LNCAP (cell line): ENCODE measurements around the gene PAIP2.

Experiments used
- CTCF ChIP-seq: fragments of 450-650 bp; IDR thresholded peaks from 2 replicates; pipeline ENCODE4 v1.5.1; 2017; ENCODE audit warnings: mild to moderate bottlenecking

PAIP2 gene, protein sequence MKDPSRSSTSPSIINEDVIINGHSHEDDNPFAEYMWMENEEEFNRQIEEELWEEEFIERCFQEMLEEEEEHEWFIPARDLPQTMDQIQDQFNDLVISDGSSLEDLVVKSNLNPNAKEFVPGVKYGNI

GRCh38 chr5:139341689-139342422 lies at the start of gene PAIP2:
TSS of gene PAIP2 (plus strand) at chr5:139341854. CDS start at chr5:139363785, 21,931 bp downstream.
- peak; percentile 78 for TF ChIP-seq CTCF

GRCh38 chr5:139293202-139293506 lies 48.5 kb upstream of the PAIP2 start:
- no peak for TF ChIP-seq CTCF

DNA sequence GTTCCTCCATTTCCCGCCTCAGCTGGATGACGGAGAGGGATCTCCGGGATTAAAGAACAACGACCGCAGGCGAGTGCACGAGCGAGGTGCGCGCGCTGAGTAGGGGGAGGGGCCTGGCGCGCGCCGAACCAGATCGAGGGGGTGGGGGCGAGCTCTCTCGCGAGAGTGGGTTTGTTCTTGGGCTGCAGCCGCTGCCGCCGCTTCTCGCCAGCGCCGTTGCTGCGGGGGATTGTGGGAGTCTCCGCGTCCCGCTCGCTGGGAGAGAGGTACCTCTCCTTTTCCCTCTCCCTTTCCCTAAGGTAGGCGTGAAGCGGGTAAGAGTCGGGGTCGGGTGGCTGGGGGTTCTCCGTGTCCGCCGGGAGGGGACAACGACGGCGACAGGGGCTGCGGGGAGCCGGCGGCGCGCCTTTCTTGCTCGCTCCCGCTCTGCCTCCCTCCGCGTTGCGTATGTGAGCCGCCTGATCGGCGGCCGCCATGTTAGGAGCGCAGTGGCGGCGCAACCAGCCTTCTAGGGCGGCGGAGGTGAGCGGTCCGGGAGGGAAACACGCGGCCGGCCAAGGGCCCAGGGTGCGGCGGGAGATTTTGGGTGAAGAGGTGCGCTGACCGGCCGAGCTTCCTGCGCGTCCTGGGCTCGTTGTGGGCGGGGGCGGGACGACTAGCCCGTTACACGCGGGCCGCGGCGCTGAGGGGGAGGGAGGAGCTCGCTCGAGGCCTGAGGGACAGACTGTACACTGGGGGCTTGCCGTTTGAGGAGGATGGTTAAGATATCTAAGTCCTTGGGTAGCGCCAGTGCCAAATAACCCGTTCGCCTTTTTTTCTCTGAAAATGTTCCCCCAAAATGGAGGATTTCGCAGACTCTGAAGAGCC lies 47.9 kb upstream of the PAIP2 start, which contains the start of gene MATR3:
TSS of gene MATR3 (plus strand) at position 234 of the 867 bp plus-strand sequence. CDS start 13,676 bp downstream, outside the sequence.
- no peak for TF ChIP-seq CTCF

GRCh38 chr5:139294374-139295165 lies 47.1 kb upstream of the PAIP2 start:
- TF ChIP-seq CTCF = peak; percentile 44; the same call in 1 of the 2 replicates

DNA sequence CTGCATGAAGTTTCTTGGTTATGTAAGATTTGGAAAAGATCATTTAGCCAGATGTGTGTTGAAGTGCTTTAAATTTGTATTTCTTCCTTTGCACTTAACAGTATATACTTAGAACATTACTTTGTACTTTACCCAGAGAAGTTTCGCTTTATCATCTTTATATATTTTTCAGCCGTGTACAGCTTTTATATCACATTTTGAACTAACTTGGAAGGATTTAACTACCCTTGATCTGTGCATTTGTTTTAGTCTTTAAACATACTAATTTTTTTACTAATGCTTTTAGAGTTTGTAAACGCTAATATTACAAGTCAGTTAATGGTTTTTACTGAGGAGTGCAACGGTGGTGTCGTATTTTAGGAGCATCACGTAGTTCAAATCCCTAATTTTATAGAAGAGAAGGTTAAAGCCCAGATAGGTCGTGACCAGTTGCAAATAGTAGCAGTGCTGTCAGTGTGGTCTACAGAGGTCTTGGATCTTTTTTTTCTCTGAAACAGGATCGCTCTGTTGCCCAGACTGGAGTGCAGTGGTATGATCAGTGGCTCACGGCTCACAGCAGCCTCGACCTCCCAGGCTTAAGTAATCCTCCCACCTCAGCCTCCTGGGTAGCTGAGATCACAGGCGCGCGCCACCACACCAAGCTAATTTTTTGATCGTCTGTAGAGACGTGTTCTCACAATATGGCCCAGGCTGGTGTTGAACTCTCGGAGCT lies 46.2 kb upstream of the PAIP2 start:
- no peak for TF ChIP-seq CTCF

GRCh38 chr5:139296198-139296597 lies 45.5 kb upstream of the PAIP2 start:
- no peak for TF ChIP-seq CTCF
